LNCaP clone FGC (cell line): ENCODE data around the gene COPS9.

Source experiments
- DNase-seq: peaks from one replicate; pipeline ENCODE4 v3.0.0-alpha.2; 2011; ENCODE audit warnings: low read depth
- H3K4me3 ChIP-seq: 2 replicates; pipeline ENCODE4 v1.5.1; 2011; ENCODE audit warnings: mild to moderate bottlenecking, low read depth, low read length, control low read depth
- TF ChIP-seq, protein P1 (sequence below): IDR thresholded peaks from 2 replicates; pipeline ENCODE4 v1.5.1; 2012; ENCODE audit warnings: mild to moderate bottlenecking; ENCODE audit not compliant: control insufficient read depth, insufficient read depth; ENCODE audit errors: extremely low read depth

The COPS9 gene

DNA sequence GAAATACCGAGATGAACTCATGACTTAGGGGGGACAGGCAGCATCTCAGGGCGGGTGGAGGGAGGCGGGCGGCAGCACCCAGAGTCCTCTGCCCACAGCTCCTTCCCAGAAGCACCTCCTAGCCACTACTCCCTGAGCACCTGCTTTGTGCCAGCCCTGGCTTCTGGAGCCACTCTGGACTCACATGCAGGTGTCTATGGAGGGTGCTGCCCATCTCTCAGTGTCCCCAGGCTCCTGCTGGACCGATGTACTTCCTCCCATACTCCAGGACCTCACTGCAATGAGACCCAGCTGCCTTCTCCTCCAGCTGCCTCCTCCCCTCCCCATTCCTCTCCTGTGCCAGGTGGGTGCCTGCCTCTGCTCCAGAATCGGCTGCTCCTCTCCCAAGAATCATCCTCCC is 26.4 kb upstream of the COPS9 start:
- no peak overlapping the region for H3K4me3 ChIP-seq
- TF ChIP-seq, protein P1, sequence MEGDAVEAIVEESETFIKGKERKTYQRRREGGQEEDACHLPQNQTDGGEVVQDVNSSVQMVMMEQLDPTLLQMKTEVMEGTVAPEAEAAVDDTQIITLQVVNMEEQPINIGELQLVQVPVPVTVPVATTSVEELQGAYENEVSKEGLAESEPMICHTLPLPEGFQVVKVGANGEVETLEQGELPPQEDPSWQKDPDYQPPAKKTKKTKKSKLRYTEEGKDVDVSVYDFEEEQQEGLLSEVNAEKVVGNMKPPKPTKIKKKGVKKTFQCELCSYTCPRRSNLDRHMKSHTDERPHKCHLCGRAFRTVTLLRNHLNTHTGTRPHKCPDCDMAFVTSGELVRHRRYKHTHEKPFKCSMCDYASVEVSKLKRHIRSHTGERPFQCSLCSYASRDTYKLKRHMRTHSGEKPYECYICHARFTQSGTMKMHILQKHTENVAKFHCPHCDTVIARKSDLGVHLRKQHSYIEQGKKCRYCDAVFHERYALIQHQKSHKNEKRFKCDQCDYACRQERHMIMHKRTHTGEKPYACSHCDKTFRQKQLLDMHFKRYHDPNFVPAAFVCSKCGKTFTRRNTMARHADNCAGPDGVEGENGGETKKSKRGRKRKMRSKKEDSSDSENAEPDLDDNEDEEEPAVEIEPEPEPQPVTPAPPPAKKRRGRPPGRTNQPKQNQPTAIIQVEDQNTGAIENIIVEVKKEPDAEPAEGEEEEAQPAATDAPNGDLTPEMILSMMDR = no peak
- no peak for DNase-seq

DNA sequence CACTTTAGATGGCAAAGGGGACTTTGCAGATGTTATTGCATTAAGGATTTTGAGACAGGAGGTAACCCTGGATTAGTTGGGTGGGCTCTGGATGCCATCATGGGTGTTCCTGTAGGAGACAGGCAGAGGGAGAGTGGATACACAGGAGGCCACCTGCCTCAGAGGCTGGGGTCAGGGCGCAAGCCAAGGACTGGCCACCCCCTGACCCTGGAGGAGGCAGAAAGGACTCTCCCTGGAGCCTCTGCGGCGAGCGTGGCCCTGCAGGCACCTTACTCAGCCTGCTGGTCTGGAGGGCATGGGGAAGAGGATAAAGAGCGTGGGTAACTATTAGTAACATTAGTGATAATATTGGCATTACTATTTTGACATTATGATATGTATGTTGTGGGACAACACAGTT is 25.9 kb upstream of the COPS9 start:
- DNase-seq = no peak
- no peak overlapping the region for H3K4me3 ChIP-seq
- TF ChIP-seq, protein P1 = no peak

DNA sequence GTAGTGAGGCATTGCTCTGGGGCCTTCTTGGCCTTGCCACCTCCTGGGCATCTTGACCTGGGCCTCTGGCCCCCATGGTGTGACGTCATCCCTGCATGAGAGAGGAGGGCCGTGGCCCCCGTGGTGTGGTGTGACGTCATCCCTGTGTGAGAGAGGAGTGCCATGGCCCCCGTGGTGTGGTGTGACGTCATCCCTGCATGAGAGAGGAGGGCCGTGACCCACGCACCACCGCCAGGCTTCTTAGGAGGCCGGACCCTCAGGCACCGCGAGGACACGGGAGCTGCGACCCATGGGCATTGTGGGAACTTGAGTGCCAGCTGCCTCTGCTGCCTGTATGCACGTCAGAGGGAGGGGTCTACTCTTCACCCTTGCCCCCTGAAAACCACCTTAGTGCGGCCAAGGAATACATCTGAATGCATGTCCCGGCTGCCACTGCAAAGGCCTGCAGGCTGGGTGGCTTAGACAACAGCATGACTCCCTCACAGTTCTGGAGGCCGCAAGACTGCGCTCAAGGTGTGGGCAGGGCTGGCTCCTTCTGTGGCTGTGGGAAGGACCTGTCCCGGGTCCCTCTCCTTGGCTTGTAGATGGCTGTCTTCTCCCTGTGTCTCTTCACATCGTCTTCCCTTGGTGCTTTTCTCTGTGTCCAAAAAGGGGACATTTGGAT is 25.1 kb upstream of the COPS9 start:
- H3K4me3 ChIP-seq = no peak overlapping the region
- TF ChIP-seq, protein P1 = no peak
- DNase-seq = no peak

DNA sequence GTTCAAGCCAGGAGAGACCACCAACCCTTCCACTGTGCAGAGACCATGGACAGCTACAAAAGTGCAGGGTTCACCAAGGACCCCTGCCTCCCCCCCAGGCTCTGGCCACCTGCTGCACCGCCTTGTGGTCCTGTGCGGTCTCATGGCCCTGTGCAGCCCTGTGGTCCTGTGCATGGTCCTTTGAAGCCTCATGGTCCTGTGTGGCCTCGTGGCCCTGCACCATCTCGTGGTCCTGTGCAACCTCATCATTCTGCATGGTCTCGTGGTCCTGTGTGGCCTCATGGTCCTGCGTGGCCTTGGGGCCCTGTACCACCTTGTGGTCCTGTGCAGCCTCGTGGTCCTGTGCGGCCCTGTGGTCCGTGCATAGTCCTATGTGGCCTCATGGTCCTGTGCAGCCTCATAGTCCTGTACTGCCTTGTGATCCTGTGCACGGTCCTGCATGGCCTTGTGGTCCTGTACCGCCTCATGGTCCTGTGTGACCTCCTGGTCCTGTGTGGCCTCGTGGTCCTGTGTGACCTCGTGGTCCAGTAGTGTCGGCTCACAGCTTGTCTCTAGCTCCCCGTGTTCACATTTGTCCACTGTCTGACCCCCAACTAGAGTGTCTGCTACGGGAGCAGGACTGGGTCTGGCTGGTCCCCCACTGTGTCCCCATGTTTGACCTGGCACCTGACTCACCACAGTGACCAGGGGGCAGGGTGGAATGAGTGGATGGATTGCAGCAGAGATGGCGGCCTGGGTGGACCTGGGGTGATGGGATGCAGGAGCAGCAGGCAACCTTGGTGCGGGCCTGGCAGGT is 24.4 kb upstream of the COPS9 start:
- TF ChIP-seq, protein P1 = no peak
- DNase-seq = no peak

DNA sequence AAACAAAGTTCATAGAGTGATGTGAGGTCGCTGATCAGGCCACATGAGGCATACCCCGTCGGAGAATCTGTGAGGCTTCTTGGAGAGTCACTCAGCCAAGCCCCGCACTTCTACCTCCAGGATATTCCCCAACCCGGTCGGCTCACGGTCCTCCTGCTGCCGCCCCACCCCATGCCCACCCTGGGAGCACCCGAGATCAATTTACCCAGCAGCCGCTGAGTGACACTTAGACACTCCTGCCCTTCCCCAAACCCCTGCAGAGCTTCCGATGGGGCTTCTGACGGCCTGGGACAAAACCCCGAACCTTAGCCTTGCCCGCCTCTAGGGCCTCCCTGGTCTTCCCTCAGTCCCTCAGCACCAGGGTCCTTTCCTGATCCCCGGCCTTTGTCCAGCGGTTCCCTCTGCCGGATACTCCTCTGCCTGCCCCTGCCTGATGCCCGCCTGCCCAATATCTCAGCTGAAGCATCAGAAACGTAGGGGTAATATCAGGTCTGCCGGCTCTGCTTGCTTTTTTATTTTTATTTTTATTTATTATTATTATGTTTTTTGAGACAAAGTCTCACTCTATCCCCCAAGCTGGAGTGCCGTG is 23.2 kb upstream of the COPS9 start:
- DNase-seq = no peak
- TF ChIP-seq, protein P1 = no peak
- H3K4me3 ChIP-seq = no peak overlapping the region

More for the DNA sequence above, 24.4 kb upstream of the COPS9 start:
- no peak overlapping the region for H3K4me3 ChIP-seq

DNA sequence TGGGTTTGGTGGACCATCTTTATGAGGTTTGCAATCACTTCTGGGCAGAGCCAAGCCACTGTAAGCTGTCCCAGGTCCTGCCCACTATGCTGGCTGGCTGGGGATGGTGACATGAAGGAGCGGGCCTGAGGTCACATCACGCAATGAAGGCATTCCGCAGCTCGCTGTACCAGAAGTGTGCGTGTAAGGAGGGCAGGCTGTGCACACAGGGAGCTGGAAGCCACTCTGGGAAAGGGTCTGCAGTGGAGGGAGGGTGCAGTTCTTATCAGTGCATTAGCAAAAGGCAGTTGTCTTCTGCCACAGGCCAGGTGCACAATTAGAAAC is 21.0 kb upstream of the COPS9 start:
- TF ChIP-seq, protein P1 = no peak
- no peak for DNase-seq
- no peak overlapping the region for H3K4me3 ChIP-seq
